Astrocyte of the spinal cord (primary cell): ENCODE data around the gene SNCA.

Experiments used
- DNase-seq: peaks from one replicate; pipeline ENCODE4 v3.0.0; 2011; ENCODE audit warnings: low read depth, low spot score
- H3K4me3 ChIP-seq: 2 replicates; pipeline ENCODE4 v1.5.1; 2011; ENCODE audit warnings: low read depth, mild to moderate bottlenecking, low read length, moderate library complexity
- CTCF ChIP-seq: IDR thresholded peaks from 2 replicates; pipeline ENCODE4 v1.5.1; 2012; ENCODE audit warnings: low read depth, mild to moderate bottlenecking, low read length, inconsistent platforms
- in situ Hi-C: cut with HindIII; loops from 2 replicates; pipeline ENCODE4 v1.10.0; 2017; ENCODE audit warnings: low sequenced_read_pairs

Gene SNCA

GRCh38 chr4:89712827-89713226, 124.1 kb downstream of the SNCA start:
- TF ChIP-seq CTCF, result no peak
- DNase-seq, result no peak
- in situ Hi-C loops, result no loop called here
- no peak overlapping the region for H3K4me3 ChIP-seq

- no peak overlapping the region for H3K4me3 ChIP-seq
- peak; percentile 86 for DNase-seq
- TF ChIP-seq CTCF, result no peak
- in situ Hi-C loops, result no loop called here
Observed at GRCh38 chr4:89712141-89712540, 124.8 kb downstream of the SNCA start.

- DNase-seq, result peak; percentile 56
- no peak overlapping the region for H3K4me3 ChIP-seq
- in situ Hi-C loops, result no loop called here
- TF ChIP-seq CTCF, result no peak
Observed at GRCh38 chr4:89708903-89709421, 128.0 kb downstream of the SNCA start.

- TF ChIP-seq CTCF, result no peak
- DNase-seq, result no peak
- no peak overlapping the region for H3K4me3 ChIP-seq
- in situ Hi-C loops, result no loop called here
Observed at GRCh38 chr4:89707467-89707866, 129.5 kb downstream of the SNCA start.

GRCh38 chr4:89704651-89705395, 132.1 kb downstream of the SNCA start:
- no peak overlapping the region for H3K4me3 ChIP-seq
- TF ChIP-seq CTCF, result no peak
- in situ Hi-C loops, result no loop called here
- no peak for DNase-seq

- no peak for TF ChIP-seq CTCF
- no peak for DNase-seq
- H3K4me3 ChIP-seq, result no peak overlapping the region
- in situ Hi-C loops, result no loop called here
Observed at GRCh38 chr4:89703829-89704590, 133.0 kb downstream of the SNCA start.
